Measurements from ENCODE around the gene RFX4. TPM values are rescaled to one million over a fixed set of nuclear protein-coding genes. Genes with fewer than 3 reads are reported as not detected.
"Not testable (repeated sequence)": the region's sequence is repeated elsewhere in the genome, so short reads cannot be mapped to it uniquely, and the experiment has no call there.

Gene RFX4
- polyA plus RNA-seq, 2 donors = not detected

DNA sequence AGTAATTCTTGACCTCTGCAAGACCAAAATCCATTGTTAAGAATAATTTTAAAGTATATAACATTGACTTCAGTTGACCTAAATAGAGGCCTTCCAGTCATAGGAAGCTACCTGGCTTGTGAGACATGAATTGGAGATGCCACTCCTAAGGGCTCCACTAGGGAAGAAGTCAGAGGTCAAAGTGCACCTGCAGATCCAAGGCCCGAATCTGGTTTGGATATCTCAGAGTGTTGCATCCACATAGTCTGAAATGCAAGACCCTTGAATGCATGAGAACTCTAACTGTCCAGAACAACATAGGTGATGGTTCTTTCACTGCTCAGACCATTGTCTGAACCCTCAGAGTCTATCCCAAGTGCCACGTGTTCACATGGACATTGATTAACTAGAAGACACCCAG is 22.4 kb downstream of the RFX4 start:
- WGBS, 2 donors = 53 to 59% methylated on average over 2 of the region's 2 CpGs
- no peaks in the 10 kb centered on the region for H3K27me3 ChIP-seq (ENCODE audit: control insufficient read depth in 1 of 2, insufficient read depth in 2 of 2, low read length in 2 of 2)
- H3K4me1 ChIP-seq (ENCODE audit: control insufficient read depth in 2 of 2, insufficient read depth in 2 of 2, low read length in 1 of 2) = no peaks in the 10 kb centered on the region
- H3K4me3 ChIP-seq (ENCODE audit: low read depth in 1 of 2, low read length in 2 of 2) = no peak overlapping the region
- no peaks in the 10 kb centered on the region for H3K36me3 ChIP-seq (ENCODE audit: control insufficient read depth in 2 of 2, insufficient read depth in 2 of 2, low read length in 1 of 2)
- H3K27ac ChIP-seq (ENCODE audit: low read depth in 2 of 2, low read length in 1 of 2) = no peak overlapping the region
- H3K9me3 ChIP-seq (ENCODE audit: control insufficient read depth in 2 of 2, insufficient read depth in 1 of 2, low read depth in 1 of 2, low read length in 1 of 2) = peaks cover 0 to 2% of the 10 kb centered on the region in 2 donors

DNA sequence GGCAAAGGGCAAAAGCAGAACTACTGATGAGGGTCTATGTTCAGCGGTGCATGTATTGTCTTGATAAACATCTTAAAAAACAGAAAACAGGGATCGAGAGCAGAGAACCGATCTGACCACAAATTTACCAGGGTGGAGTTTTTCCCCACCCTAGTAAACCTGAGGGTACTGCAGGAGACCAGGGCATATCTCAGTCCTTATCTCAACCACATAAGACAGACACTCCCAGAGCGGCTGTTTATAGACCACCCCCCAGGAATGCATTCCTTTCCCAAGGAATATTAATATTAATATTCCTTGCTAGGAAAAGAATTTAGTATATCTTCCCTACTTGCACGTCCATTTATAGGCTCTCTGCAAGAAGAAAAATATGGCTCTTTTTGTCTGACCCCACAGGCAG is 37.8 kb downstream of the RFX4 start:
- WGBS, 2 donors = 88 to 95% methylated on average over 5 of the region's 5 CpGs
- H3K4me3 ChIP-seq (ENCODE audit: low read depth in 1 of 2, low read length in 2 of 2); H3K36me3 ChIP-seq (ENCODE audit: control insufficient read depth in 2 of 2, insufficient read depth in 2 of 2, low read length in 1 of 2); H3K9me3 ChIP-seq (ENCODE audit: control insufficient read depth in 2 of 2, insufficient read depth in 1 of 2, low read depth in 1 of 2, low read length in 1 of 2); H3K27ac ChIP-seq (ENCODE audit: low read depth in 2 of 2, low read length in 1 of 2); H3K4me1 ChIP-seq (ENCODE audit: control insufficient read depth in 2 of 2, insufficient read depth in 2 of 2, low read length in 1 of 2); H3K27me3 ChIP-seq (ENCODE audit: control insufficient read depth in 1 of 2, insufficient read depth in 2 of 2, low read length in 2 of 2): not testable (repeated sequence)

DNA sequence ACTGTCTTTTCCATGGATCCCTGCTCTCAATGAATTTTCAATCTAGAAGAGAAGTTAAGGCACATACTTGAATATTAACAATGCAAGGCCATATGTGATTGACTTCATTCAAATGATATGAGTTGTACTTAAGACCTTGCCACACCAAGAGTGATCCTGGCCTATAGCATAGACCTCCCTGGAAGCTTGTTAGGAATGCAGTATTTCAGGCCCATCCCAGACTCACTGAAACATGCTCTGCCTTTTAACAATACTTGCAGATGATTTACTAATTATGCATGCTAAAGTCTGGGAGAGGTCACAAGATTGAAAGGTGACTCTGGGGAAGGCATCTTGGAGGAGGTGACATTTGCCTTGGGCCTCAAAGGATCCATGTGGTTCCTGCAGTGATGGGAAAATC is 43.2 kb downstream of the RFX4 start:
- Histone ChIP-seq H3K27me3 (ENCODE audit: control insufficient read depth in 1 of 2, insufficient read depth in 2 of 2, low read length in 2 of 2) (no peaks in the 10 kb centered on the region), H3K4me3 (ENCODE audit: low read depth in 1 of 2, low read length in 2 of 2) (no peak overlapping the region), H3K36me3 (ENCODE audit: control insufficient read depth in 2 of 2, insufficient read depth in 2 of 2, low read length in 1 of 2) (no peaks in the 10 kb centered on the region), H3K4me1 (ENCODE audit: control insufficient read depth in 2 of 2, insufficient read depth in 2 of 2, low read length in 1 of 2) (no peaks in the 10 kb centered on the region), H3K9me3 (ENCODE audit: control insufficient read depth in 2 of 2, insufficient read depth in 1 of 2, low read depth in 1 of 2, low read length in 1 of 2) (no peaks in the 10 kb centered on the region), H3K27ac (ENCODE audit: low read depth in 2 of 2, low read length in 1 of 2) (no peak overlapping the region)

DNA sequence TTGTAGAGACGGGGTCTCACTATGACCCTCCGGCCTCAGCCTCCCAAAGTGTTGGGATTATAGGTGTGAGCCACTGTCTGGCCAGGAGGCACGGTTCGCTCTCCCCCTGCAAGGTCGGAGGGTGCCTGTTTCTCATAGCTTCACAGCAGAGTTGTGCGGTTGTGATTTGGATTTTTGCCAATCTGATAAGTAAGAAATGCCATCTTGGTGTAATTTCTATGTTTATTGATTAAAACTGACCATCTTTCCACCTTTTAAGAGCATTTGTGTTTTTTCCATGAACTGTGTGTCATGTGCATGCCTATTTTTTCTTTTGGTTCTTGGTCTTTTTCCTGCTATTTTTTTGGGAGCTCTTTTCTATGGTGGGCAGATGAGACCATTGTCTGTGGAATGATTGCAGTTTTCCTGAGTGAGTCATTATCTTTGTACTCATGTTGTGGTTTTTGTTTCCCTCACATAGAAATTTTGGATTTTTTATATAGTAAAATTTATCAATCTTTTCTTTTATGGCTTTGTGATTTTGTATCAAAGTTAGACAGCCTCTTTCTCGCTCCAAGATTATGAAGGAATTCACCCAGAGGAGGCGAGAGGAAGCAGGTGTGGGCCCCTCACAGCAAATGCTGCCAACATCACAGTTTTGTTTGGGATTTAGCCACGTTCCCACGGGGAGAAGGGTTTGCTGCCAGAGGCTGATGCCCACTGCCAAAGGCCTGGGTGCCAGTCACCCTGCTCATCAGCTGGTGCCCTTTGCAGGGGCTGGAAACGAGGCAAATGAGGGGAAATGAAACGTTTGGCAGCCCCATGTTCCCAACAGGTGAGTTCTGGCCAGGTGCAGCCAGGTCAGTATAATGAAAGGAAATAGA is 47.2 kb downstream of the RFX4 start:
- H3K4me3 ChIP-seq (ENCODE audit: low read depth in 1 of 2, low read length in 2 of 2) = no peak overlapping the region
- H3K36me3 ChIP-seq (ENCODE audit: control insufficient read depth in 2 of 2, insufficient read depth in 2 of 2, low read length in 1 of 2) = no peaks in the 10 kb centered on the region
- H3K4me1 ChIP-seq (ENCODE audit: control insufficient read depth in 2 of 2, insufficient read depth in 2 of 2, low read length in 1 of 2) = no peaks in the 10 kb centered on the region
- no peak overlapping the region for H3K27ac ChIP-seq (ENCODE audit: low read depth in 2 of 2, low read length in 1 of 2)
- no peaks in the 10 kb centered on the region for H3K9me3 ChIP-seq (ENCODE audit: control insufficient read depth in 2 of 2, insufficient read depth in 1 of 2, low read depth in 1 of 2, low read length in 1 of 2)
- H3K27me3 ChIP-seq (ENCODE audit: control insufficient read depth in 1 of 2, insufficient read depth in 2 of 2, low read length in 2 of 2) = peaks cover 0 to 3% of the 10 kb centered on the region in 2 donors
- WGBS, 2 donors = 60 to 61% methylated on average over 12 of the region's 12 CpGs

DNA sequence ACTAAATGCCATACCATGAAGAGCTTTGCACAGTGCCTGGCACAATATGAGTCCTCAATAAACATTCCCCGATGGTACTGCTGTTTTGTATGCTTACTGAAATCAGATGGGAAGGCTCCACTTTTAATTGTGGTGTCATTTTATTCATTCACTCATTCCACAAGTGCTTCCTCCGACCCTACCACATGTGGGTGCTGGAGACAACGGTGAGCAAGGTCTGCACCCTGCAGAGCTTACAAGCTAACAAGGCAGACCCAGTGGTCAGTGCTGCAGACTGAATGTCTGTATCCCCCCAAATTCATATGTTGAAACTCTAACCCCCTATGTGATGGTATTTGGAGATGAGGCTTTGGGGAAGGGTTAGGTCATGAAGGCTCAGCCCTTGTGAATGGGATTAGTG is 48.3 kb downstream of the RFX4 start:
- Histone ChIP-seq H3K4me3 (ENCODE audit: low read depth in 1 of 2, low read length in 2 of 2) (no peak overlapping the region), H3K27ac (ENCODE audit: low read depth in 2 of 2, low read length in 1 of 2) (no peak overlapping the region), H3K36me3 (ENCODE audit: control insufficient read depth in 2 of 2, insufficient read depth in 2 of 2, low read length in 1 of 2) (no peaks in the 10 kb centered on the region), H3K9me3 (ENCODE audit: control insufficient read depth in 2 of 2, insufficient read depth in 1 of 2, low read depth in 1 of 2, low read length in 1 of 2) (no peaks in the 10 kb centered on the region), H3K27me3 (ENCODE audit: control insufficient read depth in 1 of 2, insufficient read depth in 2 of 2, low read length in 2 of 2) (peaks cover 0 to 3% of the 10 kb centered on the region in 2 donors), H3K4me1 (ENCODE audit: control insufficient read depth in 2 of 2, insufficient read depth in 2 of 2, low read length in 1 of 2) (no peaks in the 10 kb centered on the region)
- 74 to 79% methylated on average over 3 of the region's 3 CpGs for WGBS, 2 donors

DNA sequence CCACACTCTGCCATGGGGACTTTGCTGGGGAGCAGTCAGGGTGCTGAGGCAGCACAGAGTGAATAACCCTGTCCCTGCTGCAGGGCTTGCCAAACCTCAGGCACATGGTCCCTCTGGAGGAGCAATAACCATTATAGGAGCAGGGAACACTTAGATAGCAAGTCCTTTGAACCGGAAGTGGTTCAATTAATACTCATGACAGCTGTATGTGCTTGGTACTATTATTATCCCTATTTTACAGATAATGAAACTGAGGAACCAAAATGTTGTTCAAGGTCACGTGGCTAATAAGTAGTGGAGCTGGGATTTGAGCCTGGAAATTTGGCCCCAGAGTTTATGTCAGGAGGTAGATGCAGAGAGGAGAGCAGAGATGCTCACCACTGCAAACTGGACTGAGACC is 49.0 kb downstream of the RFX4 start:
- WGBS, 2 donors = 48 to 69% methylated on average over 2 of the region's 2 CpGs
- no peaks in the 10 kb centered on the region for H3K36me3 ChIP-seq (ENCODE audit: control insufficient read depth in 2 of 2, insufficient read depth in 2 of 2, low read length in 1 of 2)
- no peaks in the 10 kb centered on the region for H3K4me1 ChIP-seq (ENCODE audit: control insufficient read depth in 2 of 2, insufficient read depth in 2 of 2, low read length in 1 of 2)
- no peaks in the 10 kb centered on the region for H3K9me3 ChIP-seq (ENCODE audit: control insufficient read depth in 2 of 2, insufficient read depth in 1 of 2, low read depth in 1 of 2, low read length in 1 of 2)
- peaks cover 0 to 3% of the 10 kb centered on the region in 2 donors for H3K27me3 ChIP-seq (ENCODE audit: control insufficient read depth in 1 of 2, insufficient read depth in 2 of 2, low read length in 2 of 2)
- H3K27ac ChIP-seq (ENCODE audit: low read depth in 2 of 2, low read length in 1 of 2) = no peak overlapping the region
- no peak overlapping the region for H3K4me3 ChIP-seq (ENCODE audit: low read depth in 1 of 2, low read length in 2 of 2)

DNA sequence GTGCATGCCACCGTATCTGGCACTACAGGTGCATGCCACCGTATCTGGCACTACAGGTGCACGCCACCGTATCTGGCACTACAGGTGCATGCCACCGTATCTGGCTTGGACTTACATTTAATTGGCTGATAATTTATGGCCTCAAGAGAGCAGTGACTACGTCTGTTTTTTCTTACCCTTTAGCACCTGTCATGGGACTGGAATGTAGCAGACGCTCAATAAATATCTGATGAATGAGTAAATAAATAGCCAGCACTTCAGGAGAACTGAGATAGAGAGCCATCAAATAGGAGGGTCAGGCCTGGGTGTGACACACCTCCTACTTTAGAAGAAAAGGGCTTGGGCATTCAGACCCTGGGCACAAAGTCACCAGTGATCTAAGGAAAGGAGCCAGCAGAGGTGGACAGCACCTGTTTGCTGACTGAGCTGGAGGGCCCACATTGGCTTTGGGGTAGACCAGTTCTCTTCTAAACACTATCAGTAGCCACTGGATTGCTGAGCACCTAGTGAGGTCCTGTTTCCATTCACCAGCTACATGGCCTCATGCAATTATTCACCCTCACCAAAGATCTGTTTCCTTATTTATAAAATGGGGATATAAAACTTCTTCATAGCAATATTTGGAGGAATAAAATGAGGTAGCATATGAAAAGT is 50.1 kb downstream of the RFX4 start:
- WGBS, 2 donors = 64 to 79% methylated on average over 7 of the region's 7 CpGs
- H3K27ac ChIP-seq (ENCODE audit: low read depth in 2 of 2, low read length in 1 of 2) = no peak overlapping the region
- peaks cover 0 to 3% of the 10 kb centered on the region in 2 donors for H3K27me3 ChIP-seq (ENCODE audit: control insufficient read depth in 1 of 2, insufficient read depth in 2 of 2, low read length in 2 of 2)
- no peaks in the 10 kb centered on the region for H3K9me3 ChIP-seq (ENCODE audit: control insufficient read depth in 2 of 2, insufficient read depth in 1 of 2, low read depth in 1 of 2, low read length in 1 of 2)
- no peaks in the 10 kb centered on the region for H3K4me1 ChIP-seq (ENCODE audit: control insufficient read depth in 2 of 2, insufficient read depth in 2 of 2, low read length in 1 of 2)
- H3K36me3 ChIP-seq (ENCODE audit: control insufficient read depth in 2 of 2, insufficient read depth in 2 of 2, low read length in 1 of 2) = no peaks in the 10 kb centered on the region
- no peak overlapping the region for H3K4me3 ChIP-seq (ENCODE audit: low read depth in 1 of 2, low read length in 2 of 2)

DNA sequence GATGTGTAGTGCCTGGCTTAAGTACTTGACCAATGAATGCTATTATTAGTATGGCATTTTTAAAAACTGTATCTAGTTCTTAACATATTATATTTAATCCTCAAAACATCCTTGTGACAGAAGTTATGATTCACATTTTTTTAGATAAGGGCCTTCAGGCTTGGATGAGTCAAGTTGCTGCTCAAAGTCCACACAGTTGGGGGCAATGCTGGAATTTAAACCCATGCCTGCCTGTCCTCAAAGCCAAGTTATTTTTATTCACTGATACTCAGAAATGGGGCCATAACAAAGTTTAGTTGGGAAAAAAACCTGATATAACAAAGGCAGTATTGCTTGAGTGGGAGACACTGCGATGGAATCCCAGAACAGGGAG is 50.6 kb downstream of the RFX4 start:
- no peaks in the 10 kb centered on the region for H3K36me3 ChIP-seq (ENCODE audit: control insufficient read depth in 2 of 2, insufficient read depth in 2 of 2, low read length in 1 of 2)
- H3K9me3 ChIP-seq (ENCODE audit: control insufficient read depth in 2 of 2, insufficient read depth in 1 of 2, low read depth in 1 of 2, low read length in 1 of 2) = no peaks in the 10 kb centered on the region
- H3K27ac ChIP-seq (ENCODE audit: low read depth in 2 of 2, low read length in 1 of 2) = no peak overlapping the region
- peaks cover 0 to 3% of the 10 kb centered on the region in 2 donors for H3K27me3 ChIP-seq (ENCODE audit: control insufficient read depth in 1 of 2, insufficient read depth in 2 of 2, low read length in 2 of 2)
- H3K4me1 ChIP-seq (ENCODE audit: control insufficient read depth in 2 of 2, insufficient read depth in 2 of 2, low read length in 1 of 2) = no peaks in the 10 kb centered on the region
- WGBS, 2 donors = 89 to 93% methylated on average over 1 of the region's 1 CpG
- H3K4me3 ChIP-seq (ENCODE audit: low read depth in 1 of 2, low read length in 2 of 2) = no peak overlapping the region

DNA sequence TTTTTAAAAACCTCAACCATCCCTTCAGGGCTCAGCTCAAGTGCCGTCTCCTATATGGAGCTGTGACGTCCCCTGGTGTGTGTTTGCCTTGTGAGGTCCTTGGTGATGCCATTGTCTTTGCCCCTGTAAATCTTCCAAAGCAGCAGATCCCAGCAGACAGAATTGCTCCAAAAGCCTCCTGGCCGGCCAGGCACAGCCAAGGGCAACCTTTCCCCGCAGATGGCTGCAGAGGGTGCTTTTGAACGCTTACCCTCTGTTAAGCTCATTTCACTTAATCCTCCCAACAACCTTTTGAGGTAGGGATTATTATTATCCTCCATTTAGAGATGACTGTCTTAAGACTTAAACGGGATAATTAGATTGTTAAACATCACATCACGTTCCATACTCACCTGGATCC is 51.4 kb downstream of the RFX4 start:
- WGBS, 2 donors = 71 to 78% methylated on average over 7 of the region's 7 CpGs

DNA sequence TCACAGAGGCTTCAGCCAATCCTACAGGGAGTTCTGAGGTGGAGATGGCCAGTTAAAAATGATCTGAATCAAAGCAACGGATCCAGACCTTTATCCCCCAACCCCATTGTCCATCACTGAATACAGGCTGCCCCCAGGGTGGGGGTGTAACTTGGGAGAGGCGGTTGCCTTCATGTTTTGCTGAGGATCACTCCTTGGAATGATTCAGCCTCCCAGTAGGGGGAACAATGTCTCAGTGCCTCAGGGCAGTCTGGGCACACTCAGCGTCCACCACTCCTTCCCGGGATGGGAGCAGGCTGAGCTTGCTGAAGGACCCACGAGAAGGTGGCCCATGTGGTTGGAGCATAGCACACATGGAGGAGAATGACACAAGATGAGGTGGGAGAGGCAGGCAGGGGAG is 60.2 kb downstream of the RFX4 start:
- Histone ChIP-seq H3K27me3 (ENCODE audit: control insufficient read depth in 1 of 2, insufficient read depth in 2 of 2, low read length in 2 of 2) (no peaks in the 10 kb centered on the region), H3K27ac (ENCODE audit: low read depth in 2 of 2, low read length in 1 of 2) (no peak overlapping the region), H3K9me3 (ENCODE audit: control insufficient read depth in 2 of 2, insufficient read depth in 1 of 2, low read depth in 1 of 2, low read length in 1 of 2) (peaks cover 0 to 2% of the 10 kb centered on the region in 2 donors), H3K4me3 (ENCODE audit: low read depth in 1 of 2, low read length in 2 of 2) (no peak overlapping the region), H3K4me1 (ENCODE audit: control insufficient read depth in 2 of 2, insufficient read depth in 2 of 2, low read length in 1 of 2) (no peaks in the 10 kb centered on the region), H3K36me3 (ENCODE audit: control insufficient read depth in 2 of 2, insufficient read depth in 2 of 2, low read length in 1 of 2) (no peaks in the 10 kb centered on the region)
- WGBS, 2 donors = 52 to 73% methylated on average over 5 of the region's 5 CpGs

More for the DNA sequence above, 51.4 kb downstream of the RFX4 start:
- H3K36me3 ChIP-seq (ENCODE audit: control insufficient read depth in 2 of 2, insufficient read depth in 2 of 2, low read length in 1 of 2) = no peaks in the 10 kb centered on the region
- no peak overlapping the region for H3K27ac ChIP-seq (ENCODE audit: low read depth in 2 of 2, low read length in 1 of 2)
- no peaks in the 10 kb centered on the region for H3K4me1 ChIP-seq (ENCODE audit: control insufficient read depth in 2 of 2, insufficient read depth in 2 of 2, low read length in 1 of 2)
- H3K27me3 ChIP-seq (ENCODE audit: control insufficient read depth in 1 of 2, insufficient read depth in 2 of 2, low read length in 2 of 2) = peaks cover 0 to 3% of the 10 kb centered on the region in 2 donors
- no peak overlapping the region for H3K4me3 ChIP-seq (ENCODE audit: low read depth in 1 of 2, low read length in 2 of 2)
- no peaks in the 10 kb centered on the region for H3K9me3 ChIP-seq (ENCODE audit: control insufficient read depth in 2 of 2, insufficient read depth in 1 of 2, low read depth in 1 of 2, low read length in 1 of 2)

All from esophagus (tissue), 2 donors.